DND-41 (cell line): ENCODE data around the gene ARHGEF2.

ENCODE experiments used
- ATAC-seq: fragments of 200-7000 bp; cut with Tn5 transposase; 3 replicates; pipeline ENCODE4 v1.9.1; 2021; ENCODE audit warnings: low read depth; ENCODE audit not compliant: insufficient read depth
- DNase-seq: peaks from one replicate; pipeline ENCODE4 v3.0.0-alpha.2; 2020
- H2AFZ ChIP-seq: 2 replicates; pipeline ENCODE4 v1.6.0; 2012; ENCODE audit warnings: low read depth, low read length
- H3K27ac ChIP-seq: 2 replicates; pipeline ENCODE4 v1.5.1; 2012; ENCODE audit warnings: low read length, inconsistent platforms
- H3K27me3 ChIP-seq: fragments of 200-600 bp; sonication (generic); 2 replicates; pipeline ENCODE4 v1.6.0; 2012; ENCODE audit warnings: low read length, mild to moderate bottlenecking, inconsistent platforms; ENCODE audit not compliant: insufficient read depth, poor library complexity
- H3K36me3 ChIP-seq: 2 replicates; pipeline ENCODE4 v1.5.1; 2012; ENCODE audit warnings: low read length, inconsistent platforms; ENCODE audit not compliant: insufficient read depth
- H3K4me1 ChIP-seq: 2 replicates; pipeline ENCODE4 v1.5.1; 2012; ENCODE audit warnings: mild to moderate bottlenecking, low read length; ENCODE audit not compliant: insufficient read depth
- H3K4me2 ChIP-seq: 2 replicates; pipeline ENCODE4 v1.6.0; 2012; ENCODE audit warnings: mild to moderate bottlenecking, moderate library complexity, low read length, inconsistent platforms; ENCODE audit not compliant: insufficient read depth
- H3K4me3 ChIP-seq, 2 experiments: fragments of 200-600 bp in 1 of 2; shearing (Covaris generic) in 1 of 2; 2 replicates each; pipeline ENCODE4 v1.5.1; 2012 to 2016; ENCODE audit warnings: inconsistent platforms in 2 of 2, low read length in 2 of 2, mild to moderate bottlenecking in 2 of 2, low read depth in 1 of 2, moderate library complexity in 1 of 2
- H3K79me2 ChIP-seq: 2 replicates; pipeline ENCODE4 v1.6.0; 2012; ENCODE audit warnings: low read length, inconsistent platforms; ENCODE audit not compliant: insufficient read depth
- H3K9ac ChIP-seq: 2 replicates; pipeline ENCODE4 v1.6.0; 2012; ENCODE audit warnings: low read depth, mild to moderate bottlenecking, inconsistent platforms, low read length, moderate library complexity
- H3K9me3 ChIP-seq: 2 replicates; pipeline ENCODE4 v1.5.1; 2012; ENCODE audit warnings: low read length, moderate library complexity, mild to moderate bottlenecking, inconsistent platforms; ENCODE audit not compliant: insufficient read depth, severe bottlenecking
- H4K20me1 ChIP-seq: 2 replicates; pipeline ENCODE4 v1.6.0; 2012; ENCODE audit warnings: low read length; ENCODE audit not compliant: insufficient read depth
- CTCF ChIP-seq: IDR thresholded peaks from 2 replicates; pipeline ENCODE4 v1.5.1; 2012; ENCODE audit warnings: borderline replicate concordance, low read length, moderate library complexity, mild to moderate bottlenecking; ENCODE audit not compliant: poor library complexity, severe bottlenecking; ENCODE audit errors: extremely low read depth
- EZH2 ChIP-seq: IDR thresholded peaks from 3 replicates; pipeline ENCODE4 v1.6.1; 2012; ENCODE audit warnings: borderline replicate concordance, low read depth, mild to moderate bottlenecking, moderate library complexity, low read length, inconsistent platforms; ENCODE audit not compliant: severe bottlenecking

ARHGEF2 gene

GRCh38 chr1:155929057-155929456, 49.3 kb downstream of the ARHGEF2 start:
- no peak for ATAC-seq
- TF ChIP-seq EZH2 = no peak
- TF ChIP-seq CTCF = no peak
- Histone ChIP-seq H3K36me3 (peaks cover 98% of the 10 kb centered on the region), H3K27ac (no peak overlapping the region), H3K4me1 (peaks cover 37% of the 10 kb centered on the region), H4K20me1 (peaks cover 57% of the 10 kb centered on the region), H3K79me2 (peaks cover 87% of the 10 kb centered on the region), H2AFZ (no peak overlapping the region), H3K27me3 (no peaks in the 10 kb centered on the region), H3K9ac (no peak overlapping the region), H3K4me3 (no peak overlapping the region), H3K4me2 (no peak overlapping the region), H3K9me3 (no peaks in the 10 kb centered on the region)
- DNase-seq = no peak

GRCh38 chr1:155925506-155925905, 52.8 kb downstream of the ARHGEF2 start:
- Histone ChIP-seq H3K79me2 (peaks cover 66% of the 10 kb centered on the region), H3K27ac (no peak overlapping the region), H3K9me3 (no peaks in the 10 kb centered on the region), H3K4me2 (no peak overlapping the region), H3K4me3 (no peak overlapping the region), H3K27me3 (no peaks in the 10 kb centered on the region), H3K4me1 (peaks cover 5% of the 10 kb centered on the region), H3K9ac (no peak overlapping the region), H4K20me1 (peaks cover 44% of the 10 kb centered on the region; the same call in 1 of the 2 replicates), H3K36me3 (peaks cover 96% of the 10 kb centered on the region), H2AFZ (no peak overlapping the region)
- ATAC-seq = no peak
- TF ChIP-seq EZH2 (no peak), CTCF (no peak)
- no peak for DNase-seq

- Histone ChIP-seq H3K27ac (no peak overlapping the region), H3K4me3 (no peak overlapping the region), H3K27me3 (no peaks in the 10 kb centered on the region), H3K4me2 (no peak overlapping the region), H3K4me1 (no peaks in the 10 kb centered on the region), H3K36me3 (peaks cover 93% of the 10 kb centered on the region), H3K9ac (no peak overlapping the region), H2AFZ (no peak overlapping the region), H4K20me1 (peaks cover 17% of the 10 kb centered on the region; the same call in 1 of the 2 replicates), H3K79me2 (peaks cover 20% of the 10 kb centered on the region), H3K9me3 (no peaks in the 10 kb centered on the region)
- no peak for DNase-seq
- ATAC-seq = no peak
- TF ChIP-seq CTCF (no peak), EZH2 (no peak)
Observed at GRCh38 chr1:155920717-155921116, 57.6 kb downstream of the ARHGEF2 start.

DNA sequence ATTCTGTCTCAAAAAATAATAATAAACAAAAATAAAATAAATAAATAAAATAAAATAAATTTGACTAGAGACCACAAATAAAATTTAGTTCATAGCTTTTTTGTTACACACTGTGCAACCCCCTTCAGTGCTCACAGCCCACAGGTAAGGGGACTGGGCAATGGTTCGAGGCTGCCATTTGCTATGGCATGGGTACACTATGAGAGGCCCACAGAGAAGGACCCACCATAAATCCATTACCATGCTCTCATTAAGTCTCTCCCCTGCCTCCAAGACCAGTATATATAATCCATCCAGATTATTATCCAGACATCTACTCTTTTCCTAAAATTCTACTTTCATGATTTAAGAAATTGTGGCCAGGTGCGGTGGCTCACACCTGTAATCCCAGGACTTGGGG, 58.5 kb downstream of the ARHGEF2 start:
- DNase-seq = no peak
- ATAC-seq = no peak
- no peak overlapping the region for H2AFZ ChIP-seq
- TF ChIP-seq EZH2 = no peak
- TF ChIP-seq CTCF = no peak
- peaks cover 14% of the 10 kb centered on the region for H3K79me2 ChIP-seq
- no peak overlapping the region for H3K27ac ChIP-seq
- H3K4me2 ChIP-seq = no peak overlapping the region
- H3K9me3 ChIP-seq = no peaks in the 10 kb centered on the region
- no peaks in the 10 kb centered on the region for H3K27me3 ChIP-seq
- peaks cover 94% of the 10 kb centered on the region for H3K36me3 ChIP-seq
- no peak overlapping the region for H3K4me3 ChIP-seq
- H3K4me1 ChIP-seq = no peaks in the 10 kb centered on the region
- H4K20me1 ChIP-seq = peaks cover 13% of the 10 kb centered on the region; the same call in 1 of the 2 replicates
- no peak overlapping the region for H3K9ac ChIP-seq
